Right lobe of liver (tissue), 6 donors: ENCODE measurements around the gene RERE. TPM values are rescaled to one million over a fixed set of nuclear protein-coding genes. Genes with fewer than 3 reads are reported as not detected.

Source experiments
- ATAC-seq, 4 donors: fragments of 200-7000 bp; cut with Tn5 transposase; one replicate each; pipeline ENCODE4 v1.9.1; 2020; ENCODE audit warnings: mild to moderate bottlenecking in 4 of 4, moderate library complexity in 4 of 4
- DNase-seq, 3 donors: peaks; one replicate each; pipeline ENCODE4 v3.0.0-alpha.2; 2020
- H3K27ac ChIP-seq, 3 donors: fragments of 200-600 bp; one replicate each; pipeline ENCODE4 v1.8.0; 2022
- H3K27me3 ChIP-seq, 2 donors: fragments of 200-600 bp; one replicate each; pipeline ENCODE4 v1.8.0; 2022
- H3K36me3 ChIP-seq, 4 donors: fragments of 200-600 bp; sonication (generic) in 1 of 4; one replicate each; pipeline versions ENCODE4 v1.5.1 to v1.8.0; 2017 to 2022; ENCODE audit warnings: control low read depth in 1 of 4
- H3K4me1 ChIP-seq, 4 donors: fragments of 200-600 bp; sonication (generic) in 1 of 4; one replicate each; pipeline versions ENCODE4 v1.5.1 to v1.8.0; 2017 to 2022; ENCODE audit warnings: control low read depth in 1 of 4
- H3K4me3 ChIP-seq, 3 donors: fragments of 200-600 bp; one replicate each; pipeline ENCODE4 v1.8.0; 2022
- H3K9me3 ChIP-seq, 4 donors: fragments of 200-600 bp; sonication (generic) in 1 of 4; one replicate each; pipeline versions ENCODE4 v1.5.1 to v1.8.0; 2017 to 2022; ENCODE audit warnings: control low read depth in 1 of 4
- CTCF ChIP-seq, 4 donors: fragments of 200-600 bp in 3 of 4; fragments of 450-650 bp in 1 of 4; IDR thresholded peaks; one replicate each; pipeline versions ENCODE4 v1.5.1 to v1.8.0; 2016 to 2022; ENCODE audit warnings: antibody characterized with exemption in 4 of 4, mild to moderate bottlenecking in 2 of 4
- POLR2A ChIP-seq: fragments of 450-650 bp; IDR thresholded peaks from one replicate; pipeline ENCODE4 v1.6.1; 2017; ENCODE audit warnings: antibody characterized with exemption, mild to moderate bottlenecking
- WGBS: methylation state at CpG from one replicate; pipeline ENCODE4 v1.1.6; 2018; ENCODE audit warnings: low coverage, low lambda C conversion rate; ENCODE audit not compliant: insufficient coverage; ENCODE audit errors: missing lambda C conversion rate; 5-methylcytosine and 5-hydroxymethylcytosine counted together
- intact Hi-C, 2 donors: fragments of 100-400 bp; cut with DNase I; formaldehyde crosslinking; loops; one replicate each; pipeline versions ENCODE4 v1.11.2 to v1.14.1; 2022
- total RNA-seq, 6 experiments: library from RNA; depleted of rRNA in 2 of 6; stranded (reverse); fragments of >200 nt in 2 of 6; fragmentation: NEBNext Ultra II Directional in 3 of 6; extraction: Animal tissue kit (Norgen Biotek cat#: 25700) in 3 of 6; gene quantifications; one replicate each; pipeline versions ENCODE4 v1.1.0 to v1.2.4, GENCODE V29; 2016 to 2023
- donor health status: DM: no; HTN: yes; CAD: no.
- donor health status: DM: no; HTN: no; CAD: no.
- donor health status: DM: no; HTN: no; CAD: no.
- donor health status: DM: no; HTN: yes; CAD: no.
- donor health status: DM: no; HTN: yes; CAD: no.

RERE gene
- total RNA-seq, 6 experiments from 2014 or later, result 17.5 to 38.4 (median 25.0) TPM

DNA sequence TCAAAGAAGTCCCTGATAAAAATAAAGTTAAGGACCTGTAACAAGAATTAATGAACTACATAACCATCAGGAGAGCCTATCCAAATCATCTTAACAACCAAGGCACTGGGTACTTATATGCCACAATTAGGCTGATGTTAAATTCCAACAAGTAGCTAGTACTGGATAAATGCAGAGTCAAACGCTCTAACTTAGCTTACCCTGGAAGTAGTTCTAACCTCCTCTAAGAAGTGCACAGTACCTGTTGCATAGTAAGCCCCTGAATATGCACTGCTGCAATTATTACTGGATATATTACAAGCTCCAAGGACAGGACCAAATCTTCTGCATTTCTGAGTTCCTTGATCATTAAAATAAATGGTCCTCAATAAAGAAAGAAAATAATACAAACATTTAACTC lies 125.8 kb downstream of the RERE start:
- Histone ChIP-seq H3K27ac (no peak overlapping the region), H3K4me3 (no peak overlapping the region), H3K4me1 (no peaks in the 10 kb centered on the region), H3K27me3 (no peaks in the 10 kb centered on the region), H3K9me3 (no peaks in the 10 kb centered on the region), H3K36me3 (no peaks in the 10 kb centered on the region)
- 77% methylated on average over 1 of the region's 1 CpG for WGBS
- TF ChIP-seq POLR2A (no peak), CTCF (IDR thresholded peaks at IDR 0.05) (no peak)
- intact Hi-C loops, result no loop called here
- DNase-seq, result no peak
- no peak for ATAC-seq

DNA sequence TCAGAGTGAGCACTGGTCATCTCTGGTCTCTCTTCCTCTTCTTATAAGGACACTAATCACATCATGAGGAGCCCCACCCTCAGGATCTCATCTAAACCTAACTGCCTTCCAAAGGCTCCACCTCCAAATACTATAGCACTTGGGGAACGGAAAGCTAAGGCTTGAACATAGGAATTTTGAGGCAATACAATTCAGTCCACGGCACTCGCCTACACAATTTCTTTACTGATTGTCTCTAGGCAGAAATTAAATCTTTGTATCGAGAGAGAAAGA lies 127.3 kb downstream of the RERE start:
- TF ChIP-seq CTCF (IDR thresholded peaks at IDR 0.05), result no peak
- no peak for TF ChIP-seq POLR2A
- no peaks in the 10 kb centered on the region for H3K36me3 ChIP-seq
- no peak overlapping the region for H3K4me3 ChIP-seq
- no peak for ATAC-seq
- intact Hi-C loops, result no loop called here
- no peaks in the 10 kb centered on the region for H3K9me3 ChIP-seq
- 96% methylated on average over 4 of the region's 4 CpGs for WGBS
- H3K27me3 ChIP-seq, result no peaks in the 10 kb centered on the region
- H3K27ac ChIP-seq, result no peak overlapping the region
- no peak for DNase-seq
- H3K4me1 ChIP-seq, result no peaks in the 10 kb centered on the region

- Histone ChIP-seq H3K4me3 (no peak overlapping the region), H3K4me1 (no peaks in the 10 kb centered on the region), H3K27ac (no peak overlapping the region), H3K27me3 (no peaks in the 10 kb centered on the region), H3K9me3 (no peaks in the 10 kb centered on the region), H3K36me3 (no peaks in the 10 kb centered on the region)
- WGBS, result 84% methylated on average over 6 of the region's 6 CpGs
- ATAC-seq (no peak), DNase-seq (no peak)
- TF ChIP-seq POLR2A (no peak), CTCF (IDR thresholded peaks at IDR 0.05) (no peak)
- intact Hi-C loops, result no loop called here
Measured at GRCh38 chr1:8689431-8690252, 127.8 kb downstream of the RERE start.

GRCh38 chr1:8687538-8687937 lies 129.9 kb downstream of the RERE start:
- no peak overlapping the region for H3K27ac ChIP-seq
- DNase-seq (no peak), ATAC-seq (no peak)
- H3K36me3 ChIP-seq, result no peaks in the 10 kb centered on the region
- TF ChIP-seq POLR2A (no peak), CTCF (IDR thresholded peaks at IDR 0.05) (no peak)
- no peaks in the 10 kb centered on the region for H3K4me1 ChIP-seq
- H3K4me3 ChIP-seq, result no peak overlapping the region
- no peaks in the 10 kb centered on the region for H3K27me3 ChIP-seq
- WGBS, result 72% methylated on average over 2 of the region's 2 CpGs
- intact Hi-C loops, result no loop called here
- H3K9me3 ChIP-seq, result no peaks in the 10 kb centered on the region

DNA sequence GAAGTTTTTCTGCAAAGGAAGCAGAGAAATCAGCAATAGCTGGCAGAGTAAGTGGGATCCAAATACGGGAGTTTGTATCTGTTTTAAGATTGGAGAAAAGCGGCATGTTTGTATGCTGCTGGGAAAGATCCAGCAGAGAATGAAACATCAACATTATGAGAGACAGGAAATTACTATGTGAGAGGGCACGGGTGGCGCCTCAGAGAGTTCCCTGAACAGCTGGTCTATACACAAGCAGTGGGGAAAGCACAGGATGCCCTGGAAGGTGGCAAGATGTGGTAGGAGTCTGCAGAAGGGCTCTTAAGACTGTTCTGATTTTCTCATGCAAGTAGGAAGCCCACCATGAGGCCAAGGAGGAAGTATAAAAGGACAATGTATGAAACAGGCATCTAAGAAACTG lies 130.4 kb downstream of the RERE start:
- peak; percentile 39 to 45 (median 42) for ATAC-seq

More for the DNA sequence above, 130.4 kb downstream of the RERE start:
- Histone ChIP-seq H3K4me3 (no peak overlapping the region), H3K9me3 (no peaks in the 10 kb centered on the region), H3K4me1 (no peaks in the 10 kb centered on the region), H3K27me3 (no peaks in the 10 kb centered on the region), H3K36me3 (no peaks in the 10 kb centered on the region), H3K27ac (no peak overlapping the region)
- intact Hi-C loops, result no loop called here
- no peak for TF ChIP-seq CTCF (IDR thresholded peaks at IDR 0.05)
- WGBS, result 44% methylated on average over 4 of the region's 4 CpGs
- no peak for DNase-seq
